ENCODE results near the gene OR4D10.
"Not testable (repeated sequence)": the region's sequence is repeated elsewhere in the genome, so short reads cannot be mapped to it uniquely, and the experiment has no call there.

The OR4D10 gene

DNA sequence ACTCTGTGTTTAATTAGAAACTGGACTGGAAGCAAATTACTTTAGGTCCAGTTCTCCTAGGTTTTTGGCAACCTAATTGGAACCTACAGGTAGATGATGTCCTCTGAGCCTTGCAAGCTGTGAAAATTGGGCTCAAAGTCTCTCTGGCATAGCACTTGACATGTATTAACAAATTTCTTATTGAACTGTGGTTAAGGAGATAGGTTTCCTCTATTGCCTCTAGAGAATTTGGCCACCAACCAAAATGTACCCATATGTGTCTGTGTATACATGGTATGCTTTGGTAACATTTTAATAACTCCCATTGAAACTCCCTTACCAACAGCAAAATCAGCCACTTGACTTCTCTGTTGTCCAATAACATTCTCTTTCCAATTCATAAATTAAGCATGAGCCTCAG, at the start of gene OR4D10:
OR4D10 (plus strand) TSS at position 301 of the 400 bp plus-strand sequence. CDS start 4,115 bp downstream, outside the sequence.
- DNase-seq (ENCODE audit: low spot score) = no peak

DNA sequence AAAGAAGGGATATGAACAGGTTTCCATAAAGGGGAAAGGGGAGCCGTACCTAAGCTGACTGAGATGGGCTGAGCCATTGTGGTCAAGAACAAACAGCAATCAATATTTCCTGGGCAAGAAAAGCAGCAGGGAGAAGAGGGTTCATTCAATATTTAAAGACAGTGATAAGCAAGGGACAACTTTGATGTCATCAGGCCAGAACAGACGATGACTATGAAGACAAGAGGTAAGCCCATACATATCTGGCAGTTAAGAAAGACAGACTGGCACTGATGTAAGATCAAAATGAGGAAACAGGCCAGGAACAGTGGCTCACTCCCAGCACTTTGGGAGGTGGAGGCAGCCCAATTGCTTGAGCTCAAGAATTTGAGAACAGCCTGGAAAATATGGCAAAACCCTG, 49.3 kb upstream of the OR4D10 start:
- no peak for DNase-seq (ENCODE audit: low spot score)

DNA sequence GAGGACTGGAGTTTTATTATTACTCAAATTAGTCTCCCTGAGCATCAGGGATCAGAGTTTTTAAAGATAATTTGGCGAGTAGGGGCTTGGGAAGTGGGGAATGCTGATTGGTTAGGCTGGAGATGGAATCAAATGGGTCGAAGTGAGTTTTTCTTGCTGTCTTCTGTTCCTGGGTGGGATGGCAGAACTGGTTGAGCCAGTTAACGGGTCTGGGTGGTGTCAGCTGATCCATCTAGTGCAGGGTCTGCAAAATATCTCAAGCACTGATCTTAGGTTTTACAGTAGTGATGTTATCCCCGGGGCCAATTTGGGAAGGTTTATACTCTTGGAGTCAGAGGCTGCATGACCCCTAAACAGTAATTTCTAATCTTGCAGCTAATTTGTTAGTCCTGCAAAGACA, 48.0 kb upstream of the OR4D10 start:
- no peak for DNase-seq (ENCODE audit: low spot score)

DNA sequence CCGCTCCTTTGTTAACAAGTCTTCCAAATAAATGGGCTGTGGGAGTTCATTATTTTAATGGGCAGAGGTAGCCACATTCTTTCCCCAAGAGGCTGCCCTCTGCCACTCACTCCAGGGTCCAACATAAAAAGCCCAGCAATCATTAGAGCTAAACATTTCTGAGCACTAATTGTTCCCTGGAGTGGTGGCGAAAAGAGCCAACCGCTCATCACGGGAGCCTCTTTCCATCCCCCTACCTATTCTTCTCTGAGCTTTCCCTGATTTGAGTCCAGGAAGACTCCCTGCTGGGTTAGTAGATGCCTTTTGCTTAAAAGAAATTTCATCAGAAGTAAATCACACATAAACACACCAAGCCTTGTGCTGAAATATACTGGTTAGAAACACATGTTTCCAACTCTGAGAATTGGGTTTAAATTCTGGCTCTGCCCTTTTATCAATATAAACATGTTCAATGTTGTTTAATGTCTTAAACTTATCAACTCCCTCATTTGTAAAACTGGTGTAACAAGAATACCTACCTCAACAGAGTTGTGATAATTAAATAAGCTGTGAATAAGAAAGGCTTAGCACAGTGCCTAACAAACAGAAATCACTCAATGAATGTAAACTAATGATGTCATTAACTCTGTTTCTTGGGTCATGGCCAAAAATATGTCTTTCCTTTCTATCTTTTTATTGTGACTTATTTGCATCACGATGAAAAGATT, 46.6 kb upstream of the OR4D10 start, which contains the start of gene OR5A2:
OR5A2 (minus strand) TSS at position 53 of the 707 bp plus-strand sequence. CDS start 3,460 bp downstream, outside the sequence.
- DNase-seq (ENCODE audit: low spot score) = no peak

DNA sequence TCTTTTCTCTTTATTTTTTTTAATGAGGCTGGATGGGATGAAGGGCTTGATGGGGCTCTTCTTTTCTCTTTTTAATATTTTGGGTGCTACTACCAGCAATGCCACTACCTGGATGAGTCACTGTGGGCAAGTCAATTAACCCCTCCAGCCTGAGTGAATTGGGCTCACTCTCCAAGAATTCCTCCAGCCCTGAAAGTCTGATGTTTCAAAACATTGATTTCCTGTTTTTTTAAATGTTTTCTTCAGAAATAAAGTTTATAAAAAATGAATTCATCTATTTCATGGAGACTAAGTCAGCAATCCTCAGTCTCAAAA, 46.1 kb upstream of the OR4D10 start:
- DNase-seq (ENCODE audit: low spot score) = no peak

DNA sequence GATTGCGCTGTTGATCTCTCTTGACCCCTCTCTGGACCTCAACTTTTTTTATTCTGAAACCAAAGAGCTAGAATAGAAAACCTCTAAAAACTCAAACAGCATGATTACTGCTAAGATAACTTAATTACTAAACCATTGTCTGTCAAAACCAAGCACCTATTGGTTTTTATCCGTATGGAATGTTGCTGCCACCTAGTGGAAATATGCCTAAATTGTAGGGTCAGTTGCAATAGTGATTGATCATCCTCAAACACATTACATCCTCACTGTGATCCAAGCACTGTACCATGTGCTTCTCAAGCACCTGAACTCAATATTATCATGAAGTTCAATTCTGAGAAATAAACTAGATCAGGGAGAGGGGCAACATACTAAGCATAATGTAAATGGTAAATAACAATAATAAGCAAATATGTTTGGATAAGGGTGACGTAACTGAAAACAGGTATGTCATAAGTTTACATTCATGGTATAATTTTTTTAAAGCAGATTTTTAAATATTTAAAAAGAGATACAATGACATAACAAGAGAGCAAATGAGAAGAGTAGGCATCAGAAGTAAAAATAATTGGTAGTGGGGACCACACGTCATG, 43.1 kb upstream of the OR4D10 start:
- peak; percentile 55 for DNase-seq (ENCODE audit: low spot score)

DNA sequence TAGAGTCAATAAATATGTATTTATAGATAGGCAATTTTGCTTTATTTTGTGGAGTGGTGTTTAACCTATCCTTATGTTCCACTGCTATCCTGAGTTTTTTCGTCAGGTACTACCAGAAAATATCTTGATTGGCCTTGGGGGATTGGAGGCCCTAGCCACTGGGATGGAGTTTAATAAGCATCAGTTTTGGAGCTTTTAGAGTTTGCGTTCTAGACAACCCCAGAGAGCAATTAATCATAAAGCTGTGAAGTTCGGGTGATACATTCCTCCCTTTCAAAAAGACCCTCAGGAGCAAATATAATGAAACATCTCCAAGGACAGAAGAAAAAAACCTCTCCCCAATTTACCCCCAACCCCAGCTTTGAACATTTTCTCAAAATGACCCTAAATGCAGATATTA, 36.9 kb upstream of the OR4D10 start, which contains the start of gene OR5A1:
OR5A1 (plus strand) TSS at position 301 of the 400 bp plus-strand sequence. CDS start 6,700 bp downstream, outside the sequence.
- no peak for DNase-seq (ENCODE audit: low spot score)

DNA sequence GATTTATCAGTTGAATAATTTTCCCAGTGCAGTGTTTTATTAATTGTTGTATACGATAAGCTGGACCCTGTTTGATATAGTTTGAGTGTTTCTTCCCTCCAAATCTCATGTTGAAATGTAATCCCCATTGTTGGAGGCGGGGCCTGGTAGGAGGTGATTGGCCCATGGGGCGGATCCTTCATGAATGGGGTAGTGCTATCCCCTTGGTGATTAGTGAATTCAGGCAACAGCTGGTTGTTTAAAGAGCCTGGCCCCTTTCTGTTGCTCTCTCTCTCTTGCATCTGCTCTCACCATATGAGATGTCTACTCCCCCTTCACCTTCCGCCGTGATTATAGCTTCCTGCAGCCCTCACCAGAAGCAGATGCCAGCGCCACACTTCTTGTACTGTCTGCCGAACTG, 35.3 kb upstream of the OR4D10 start:
- DNase-seq (ENCODE audit: low spot score) = peak; percentile 27

DNA sequence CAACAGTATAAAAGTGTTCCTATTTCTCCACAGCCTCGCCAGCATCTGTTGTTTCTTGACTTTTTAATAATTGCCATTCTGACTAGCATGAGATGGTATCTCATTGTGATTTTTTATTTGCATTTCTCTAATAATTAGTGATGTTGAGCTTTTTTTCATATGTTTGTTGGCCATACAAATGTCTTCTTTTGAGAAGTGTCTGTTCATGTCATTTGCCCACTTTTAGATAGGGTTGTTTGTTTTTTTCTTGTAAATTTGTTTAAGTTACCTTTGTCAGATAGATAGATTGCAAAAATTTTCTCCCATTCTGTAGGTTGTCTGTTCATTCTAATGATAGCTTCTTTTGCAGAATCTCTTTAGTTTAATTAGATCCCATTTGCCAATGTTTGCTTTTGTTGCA, 27.5 kb upstream of the OR4D10 start:
- DNase-seq (ENCODE audit: low spot score) = not testable (repeated sequence)

DNA sequence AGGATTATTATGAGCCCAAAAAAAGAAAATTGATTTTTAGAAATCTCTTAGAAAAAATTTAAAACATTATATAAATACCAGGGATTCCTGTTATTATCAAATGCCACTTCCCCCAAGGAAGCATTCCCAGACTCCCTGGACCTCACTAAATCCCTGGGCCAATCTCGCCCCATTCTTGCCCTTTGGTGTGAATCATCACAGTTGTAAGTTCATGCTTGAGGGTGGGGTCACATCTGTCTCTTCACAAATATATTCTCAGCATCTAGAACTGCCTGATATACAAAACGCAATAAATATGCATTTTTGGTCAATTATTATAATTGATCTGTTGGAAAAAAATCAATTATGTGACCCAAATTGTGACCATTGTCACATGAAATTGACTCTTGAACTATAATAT, 24.6 kb upstream of the OR4D10 start:
- DNase-seq (ENCODE audit: low spot score) = no peak

DNA sequence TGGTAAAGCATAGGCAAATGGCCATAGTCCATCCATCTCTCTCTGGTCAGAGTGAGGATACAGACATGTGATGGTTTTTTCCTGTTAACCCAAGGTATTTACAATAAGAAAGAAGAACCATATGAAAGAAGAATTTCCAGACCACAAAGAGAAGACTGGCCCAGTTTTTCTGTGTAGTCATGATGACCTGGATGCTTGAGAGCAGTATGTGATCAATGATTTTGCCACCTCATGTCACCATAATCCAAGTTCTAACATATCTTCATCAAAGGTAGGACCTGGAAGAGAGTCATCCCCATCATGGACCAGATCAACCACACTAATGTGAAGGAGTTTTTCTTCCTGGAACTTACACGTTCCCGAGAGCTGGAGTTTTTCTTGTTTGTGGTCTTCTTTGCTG, 16.5 kb upstream of the OR4D10 start, which contains the start of gene OR4D6:
OR4D6 (plus strand) TSS at position 301 of the 400 bp plus-strand sequence; CDS start at position 301, 0 bp downstream.
- no peak for DNase-seq (ENCODE audit: low spot score)

DNA sequence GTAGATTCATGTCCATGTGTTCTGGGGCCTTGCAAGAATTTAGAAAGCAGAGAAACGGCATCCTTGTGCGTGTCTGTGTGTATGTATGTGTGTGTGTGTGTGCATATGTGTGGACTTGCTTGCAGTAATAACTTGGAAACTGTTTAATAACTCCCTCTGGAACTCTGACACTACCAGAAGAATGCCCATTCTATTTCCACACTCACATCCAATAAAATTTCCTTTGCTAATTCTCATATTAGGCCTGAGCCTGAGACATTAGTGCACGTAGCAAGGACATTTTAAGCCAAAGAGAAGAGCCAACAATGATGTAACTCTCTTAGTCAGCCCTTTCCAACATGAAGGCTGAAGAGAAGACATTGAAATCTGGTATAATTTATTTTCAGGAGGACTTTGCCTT, 13.2 kb upstream of the OR4D10 start:
- no peak for DNase-seq (ENCODE audit: low spot score)

DNA sequence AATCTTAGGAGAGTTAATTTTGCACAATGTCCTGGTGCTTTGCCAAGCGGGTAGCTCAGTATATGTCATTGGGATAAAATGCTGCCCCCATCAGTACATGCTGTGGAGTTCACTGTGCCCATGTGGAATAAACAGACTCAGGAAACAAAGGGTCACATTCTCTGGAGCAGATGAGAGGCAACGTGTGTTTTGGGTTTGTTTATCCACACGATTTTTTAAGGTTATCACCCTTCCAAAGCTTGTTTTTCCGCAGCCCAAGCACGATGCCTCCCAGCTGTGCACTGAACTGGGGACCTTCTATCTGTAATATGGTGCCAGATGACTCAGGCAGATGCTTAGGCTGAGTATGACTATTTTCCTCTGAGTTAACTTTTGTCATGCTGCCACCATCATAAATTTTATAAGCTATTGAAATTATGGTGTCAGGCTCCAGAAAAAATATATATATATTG, 9.9 kb upstream of the OR4D10 start:
- no peak for DNase-seq (ENCODE audit: low spot score)

DNA sequence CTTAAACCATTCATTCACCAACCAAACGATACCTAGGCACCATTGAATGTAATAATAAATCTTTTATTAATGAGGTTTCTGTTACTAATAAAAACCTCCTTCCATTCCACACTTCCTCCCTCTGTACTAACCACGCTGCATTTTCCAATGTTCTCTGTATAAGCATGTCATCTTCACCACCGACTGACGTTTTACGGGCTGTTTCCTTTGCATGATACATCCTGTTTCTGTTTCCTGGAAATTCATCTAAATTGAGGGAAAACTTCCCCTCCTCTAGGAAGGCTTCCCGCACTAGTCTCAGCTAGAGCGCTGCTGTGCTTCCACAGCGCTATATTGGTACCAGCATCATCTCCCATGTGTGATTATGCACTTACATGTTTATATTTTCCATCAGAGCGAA, 2.1 kb downstream of the OR4D10 start:
- no peak for DNase-seq (ENCODE audit: low spot score)

DNA sequence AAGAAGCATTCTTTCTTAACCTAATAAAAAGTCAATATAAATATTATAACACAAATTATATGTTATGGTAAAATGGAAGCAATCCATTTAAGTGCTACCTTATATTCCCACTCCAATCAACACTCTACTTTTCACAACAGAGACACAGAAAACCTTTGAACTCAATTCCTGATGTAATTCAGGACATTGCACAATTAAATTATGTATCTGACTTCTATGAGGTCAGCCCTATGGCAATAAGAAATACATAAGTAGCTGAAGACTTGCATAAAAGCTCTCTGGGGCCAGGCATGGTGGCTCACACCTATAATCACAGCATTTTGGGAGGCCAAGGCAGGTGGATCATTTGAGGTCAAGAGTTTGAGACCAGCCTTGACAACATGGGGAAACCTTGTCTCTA, 6.8 kb downstream of the OR4D10 start:
- DNase-seq (ENCODE audit: low spot score) = no peak

DNA sequence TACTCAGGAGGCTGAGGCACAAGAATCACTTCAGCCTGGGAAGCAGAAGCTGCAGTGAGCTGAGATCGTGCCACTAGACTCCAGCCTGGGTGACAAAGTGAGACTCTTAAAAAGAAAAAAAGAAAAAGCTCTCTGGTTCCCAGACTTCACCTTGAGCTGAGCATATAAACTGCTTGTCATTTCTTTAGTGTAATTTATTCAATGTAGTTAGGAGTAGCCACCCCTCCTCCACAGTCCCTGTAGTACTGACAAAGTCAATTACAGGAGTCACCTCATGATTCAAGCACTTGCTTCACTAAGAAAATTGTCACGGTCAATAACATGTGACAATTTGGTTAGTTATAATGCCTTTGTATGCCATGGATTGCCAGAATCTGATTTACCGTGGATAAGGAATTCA, 7.2 kb downstream of the OR4D10 start:
- DNase-seq (ENCODE audit: low spot score) = no peak

DNA sequence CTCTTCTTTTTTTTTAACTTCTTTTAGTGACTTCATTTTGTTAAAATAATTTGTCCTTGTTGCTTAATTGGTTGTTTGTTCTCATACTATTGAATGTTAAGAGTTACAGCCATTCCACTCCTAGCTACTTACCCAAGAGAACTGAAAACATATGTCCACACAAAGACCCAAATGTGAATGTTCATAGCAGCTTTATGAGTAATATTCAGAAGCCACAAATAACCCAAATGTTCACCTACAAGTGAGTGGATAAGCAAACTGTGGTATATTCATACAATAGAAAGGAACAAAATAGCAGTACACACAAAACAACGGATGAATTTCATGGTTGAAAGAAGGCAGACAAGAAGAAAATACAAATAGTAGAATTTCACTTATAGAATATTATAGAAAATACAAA, 28.8 kb downstream of the OR4D10 start:
- no peak for DNase-seq (ENCODE audit: low spot score)

DNA sequence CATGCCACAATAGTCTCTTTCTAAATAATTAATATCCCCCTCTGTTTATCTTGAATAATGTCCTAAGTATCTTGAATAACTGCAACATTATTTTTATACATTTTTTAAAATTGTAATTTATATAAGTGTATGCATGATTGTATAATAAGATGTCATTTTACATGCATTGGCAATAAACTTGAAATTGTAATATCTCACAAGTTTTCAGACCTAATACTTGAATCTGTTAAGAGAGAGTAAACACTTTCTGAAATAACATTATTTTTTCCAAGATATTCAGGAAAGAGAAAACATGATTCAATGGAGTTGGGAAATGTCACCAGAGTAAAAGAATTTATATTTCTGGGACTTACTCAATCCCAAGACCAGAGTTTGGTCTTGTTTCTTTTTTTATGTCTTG, 30.2 kb downstream of the OR4D10 start, which contains the start of gene OR4D11:
OR4D11 (plus strand) TSS at position 301 of the 400 bp plus-strand sequence; CDS start at position 301, 0 bp downstream.
- no peak for DNase-seq (ENCODE audit: low spot score)

DNA sequence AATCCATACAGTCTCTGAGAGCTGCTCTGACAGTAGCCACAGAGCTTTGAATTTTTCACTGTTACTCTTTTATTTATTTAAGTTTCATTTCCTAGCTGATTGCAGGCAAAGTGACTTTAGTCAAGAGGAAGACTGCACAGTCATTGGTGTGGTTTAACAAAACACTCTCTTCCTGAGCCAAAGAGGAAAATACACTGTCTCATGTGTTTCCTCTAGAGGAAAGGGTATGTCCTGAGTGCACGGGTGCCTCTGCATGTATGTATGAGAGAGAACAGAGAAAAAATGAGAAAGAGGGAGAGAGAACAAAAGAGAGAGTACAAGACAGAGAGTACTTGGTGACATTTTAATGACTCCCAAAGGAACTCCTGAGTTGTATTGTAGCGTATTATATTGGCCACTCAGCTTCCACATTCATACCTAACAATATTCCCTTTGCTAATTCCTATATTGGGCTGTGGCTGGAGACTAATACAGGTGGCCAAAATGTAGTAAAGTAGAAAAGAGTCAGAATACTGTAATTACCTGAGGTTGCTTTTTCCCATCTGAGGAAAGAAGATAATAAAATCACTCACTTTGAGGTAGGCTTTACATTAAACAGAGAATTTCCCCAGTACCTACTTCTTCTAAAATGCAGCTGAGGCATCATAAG, 38.0 kb downstream of the OR4D10 start, which contains the start of gene OR4D9:
OR4D9 (plus strand) TSS at position 599 of the 649 bp plus-strand sequence. CDS start 3,374 bp downstream, outside the sequence.
- DNase-seq (ENCODE audit: low spot score) = no peak

DNA sequence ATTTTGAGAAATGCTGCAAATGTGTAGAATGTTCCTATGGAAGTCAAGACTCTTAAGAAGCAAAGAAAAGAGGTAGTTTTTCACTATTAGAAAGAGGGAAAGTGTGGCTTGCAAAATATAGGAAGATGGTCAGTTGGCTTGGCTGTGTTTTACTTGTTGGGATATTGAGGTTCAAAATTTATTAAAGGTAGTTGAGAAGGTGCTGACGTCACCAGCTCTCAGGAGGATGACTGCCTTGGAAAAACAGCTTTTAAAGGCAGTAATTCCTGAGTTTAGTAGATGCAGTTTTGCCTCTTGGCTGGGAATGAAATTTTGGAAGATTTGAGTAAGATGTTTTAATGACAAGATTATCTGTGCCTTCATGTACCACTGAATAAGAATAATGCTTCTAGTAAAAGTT, 38.6 kb downstream of the OR4D10 start:
- no peak for DNase-seq (ENCODE audit: low spot score)

DNA sequence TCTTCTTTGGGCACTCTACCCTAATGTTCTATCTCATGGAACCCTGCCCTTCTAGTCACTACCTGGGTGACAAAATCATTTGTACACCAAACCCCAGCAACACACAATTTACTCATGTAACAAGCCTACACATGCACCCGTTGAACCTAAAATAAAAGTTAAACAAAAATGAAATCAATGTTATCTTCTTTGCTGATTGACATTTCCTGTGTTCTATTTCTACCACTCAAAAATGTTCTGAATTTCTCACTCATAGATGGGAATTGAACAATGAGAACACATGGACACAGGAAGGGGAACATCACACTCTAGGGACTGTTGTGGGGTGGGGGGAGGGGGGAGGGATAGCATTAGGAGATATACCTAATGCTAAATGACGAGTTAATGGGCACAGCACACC, 47.0 kb downstream of the OR4D10 start:
- DNase-seq (ENCODE audit: low spot score) = not testable (repeated sequence)

DNA sequence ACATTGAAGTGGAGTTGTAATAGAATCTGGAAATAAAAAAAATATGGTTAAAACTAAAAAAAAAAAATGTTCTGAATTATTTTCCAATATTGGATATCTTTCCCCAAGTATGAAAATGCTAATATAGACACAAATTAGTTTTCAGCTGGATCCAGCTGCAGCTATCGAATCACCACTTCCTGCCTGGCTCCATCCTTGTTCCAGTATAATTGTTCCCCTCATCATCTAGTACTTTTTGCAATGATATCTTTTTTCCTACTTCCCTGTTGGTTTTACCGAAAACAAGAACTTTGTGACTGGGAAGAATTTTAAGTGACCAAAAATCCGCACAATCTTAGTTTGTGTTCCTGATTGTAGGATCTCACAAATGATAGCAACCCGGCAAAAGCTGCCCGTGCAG, 47.6 kb downstream of the OR4D10 start:
- no peak for DNase-seq (ENCODE audit: low spot score)

DNA sequence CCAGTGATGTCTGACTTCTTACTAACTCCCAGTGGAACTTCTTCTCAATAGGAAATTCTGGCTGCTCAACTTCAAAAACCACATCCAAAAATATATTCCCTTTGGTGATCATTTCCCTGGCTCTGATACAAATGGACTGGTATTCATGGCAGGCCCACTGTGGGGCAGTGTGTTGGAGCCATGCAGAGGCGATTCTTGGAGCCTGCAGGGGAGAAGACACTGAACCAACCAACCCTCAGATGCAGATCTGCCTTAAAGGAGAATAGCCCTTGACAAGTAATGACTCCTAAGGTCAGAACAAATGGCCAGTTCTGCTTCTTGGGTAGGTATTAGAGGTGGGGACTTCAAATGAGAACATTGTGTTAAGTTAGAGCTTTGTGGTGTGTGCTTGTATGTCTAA, 50.4 kb downstream of the OR4D10 start:
- no peak for DNase-seq (ENCODE audit: low spot score)
